HG03064 (cell line): ENCODE data around the gene PGP.

ENCODE experiments used
- ATAC-seq: cut with Tn5 transposase; IDR thresholded peaks from one replicate; pipeline ENCODE4 v1.9.1; 2021; ENCODE audit warnings: low read depth; ENCODE audit not compliant: unreplicated experiment

The PGP gene

GRCh38 chr16:2186505-2186904, 28.1 kb downstream of the PGP start:
- no peak for ATAC-seq

- ATAC-seq: no peak
Measured at GRCh38 chr16:2186064-2186463, 28.6 kb downstream of the PGP start.

- ATAC-seq: no peak
Measured at GRCh38 chr16:2184962-2185361, 29.7 kb downstream of the PGP start.

- no peak for ATAC-seq
Measured at GRCh38 chr16:2184346-2184745, 30.3 kb downstream of the PGP start.

GRCh38 chr16:2183671-2184070, 31.0 kb downstream of the PGP start:
- no peak for ATAC-seq

- ATAC-seq: no peak
Measured at GRCh38 chr16:2181952-2182351, 32.7 kb downstream of the PGP start.

GRCh38 chr16:2180962-2181923, 33.4 kb downstream of the PGP start:
- no peak for ATAC-seq

GRCh38 chr16:2180461-2180860, 34.2 kb downstream of the PGP start:
- no peak for ATAC-seq

- no peak for ATAC-seq
Measured at GRCh38 chr16:2179576-2179975, 35.1 kb downstream of the PGP start.

- no peak for ATAC-seq
Measured at GRCh38 chr16:2179107-2179501, 35.5 kb downstream of the PGP start.

GRCh38 chr16:2178321-2179106, 36.1 kb downstream of the PGP start:
- ATAC-seq: no peak

- ATAC-seq: no peak
Measured at GRCh38 chr16:2177561-2177960, 37.1 kb downstream of the PGP start.

- ATAC-seq: no peak
Measured at GRCh38 chr16:2177101-2177500, 37.5 kb downstream of the PGP start.

- no peak for ATAC-seq
Measured at GRCh38 chr16:2176047-2176446, 38.6 kb downstream of the PGP start.

- ATAC-seq: no peak
Measured at GRCh38 chr16:2175454-2175853, 39.2 kb downstream of the PGP start.

- ATAC-seq: no peak
Measured at GRCh38 chr16:2174396-2175131, 40.1 kb downstream of the PGP start.

- no peak for ATAC-seq
Measured at GRCh38 chr16:2173916-2174315, 40.7 kb downstream of the PGP start.

- no peak for ATAC-seq
Measured at GRCh38 chr16:2173366-2173765, 41.3 kb downstream of the PGP start.

- no peak for ATAC-seq
Measured at GRCh38 chr16:2172688-2173335, 41.8 kb downstream of the PGP start.

GRCh38 chr16:2171601-2172178, 43.0 kb downstream of the PGP start:
- no peak for ATAC-seq
